PC-9 (cell line): ENCODE measurements around the gene PROCR. TPM values are rescaled to one million over a fixed set of nuclear protein-coding genes. Genes with fewer than 3 reads are reported as not detected.

Experiments used
- BruUV-seq: library from RNA; stranded (reverse); fragments of 400-500 nt; replicated peaks from 2 replicates; lab custom pipeline; 2021; lab: Mats Ljungman, UMichigan
- CTCF ChIA-PET: fragments of 300-600 bp; sonication (Branson Sonifier 250); formaldehyde crosslinking; loops from one replicate; lab custom pipeline; 2022; ENCODE audit warnings: antibody characterized with exemption; lab: Charles Lee
- POLR2A ChIA-PET: fragments of 300-600 bp; sonication (Branson Sonifier 250); formaldehyde crosslinking; loops from one replicate; lab custom pipeline; 2022; ENCODE audit warnings: antibody characterized with exemption; ENCODE audit not compliant: unreplicated experiment; lab: Charles Lee
- DNase-seq, 2 experiments: peaks; one replicate each; pipeline versions ENCODE4 v3.0.0 to v3.0.0-alpha.2; 2015 to 2022; ENCODE audit warnings: mixed read lengths in 1 of 2
- H2AFZ ChIP-seq: fragments of 200-600 bp; sonication (generic); 2 replicates; pipeline ENCODE4 v1.8.1; 2017; ENCODE audit warnings: antibody characterized with exemption
- H3F3A ChIP-seq: fragments of 200-600 bp; sonication (generic); 2 replicates; pipeline ENCODE4 v1.8.1; 2017; ENCODE audit warnings: antibody characterized with exemption, mild to moderate bottlenecking, low read depth; ENCODE audit not compliant: insufficient read depth
- H3K27ac ChIP-seq: fragments of 200-600 bp; sonication (generic); 2 replicates; pipeline ENCODE4 v1.6.1; 2016; ENCODE audit warnings: mixed run types
- H3K27me3 ChIP-seq: fragments of 200-600 bp; sonication (generic); 2 replicates; pipeline ENCODE4 v1.6.1; 2016; ENCODE audit warnings: low read depth, mixed run types; ENCODE audit not compliant: insufficient read depth
- H3K36me3 ChIP-seq: fragments of 200-600 bp; sonication (generic); 2 replicates; pipeline ENCODE4 v1.6.1; 2016; ENCODE audit warnings: low read depth, mixed run types
- H3K4me1 ChIP-seq: fragments of 200-600 bp; sonication (generic); replicated peaks from 2 replicates; pipeline ENCODE4 v1.6.1; 2016; ENCODE audit warnings: mixed run types; ENCODE audit not compliant: insufficient read depth
- H3K4me2 ChIP-seq: fragments of 200-600 bp; sonication (generic); 2 replicates; pipeline ENCODE4 v1.6.1; 2017; ENCODE audit warnings: mixed run types
- H3K4me3 ChIP-seq: fragments of 200-600 bp; sonication (generic); 2 replicates; pipeline ENCODE4 v1.6.1; 2016; ENCODE audit warnings: mixed run types
- H3K79me2 ChIP-seq: fragments of 200-600 bp; sonication (generic); 2 replicates; pipeline ENCODE4 v1.6.1; 2017; ENCODE audit warnings: low read depth, mixed run types
- H3K9me2 ChIP-seq: fragments of 200-600 bp; sonication (generic); 2 replicates; pipeline ENCODE4 v1.8.1; 2017; ENCODE audit warnings: mild to moderate bottlenecking; ENCODE audit not compliant: insufficient read depth
- H3K9me3 ChIP-seq: fragments of 200-600 bp; sonication (generic); 2 replicates; pipeline ENCODE4 v1.8.1; 2016; ENCODE audit warnings: low read depth; ENCODE audit not compliant: insufficient read depth
- H4K20me1 ChIP-seq: fragments of 200-600 bp; sonication (generic); 2 replicates; pipeline ENCODE4 v1.8.1; 2017; ENCODE audit not compliant: insufficient read depth
- EZH2 ChIP-seq: fragments of 200-600 bp; sonication (generic); IDR thresholded peaks from 2 replicates; pipeline ENCODE4 v1.8.0; 2017; ENCODE audit warnings: antibody characterized with exemption, low read depth
- intact Hi-C: fragments of 100-400 bp; cut with micrococcal nuclease; formaldehyde crosslinking; loops from one replicate; pipeline ENCODE4 v1.10.0; 2022; ENCODE audit not compliant: unreplicated experiment
- total RNA-seq: library from RNA; stranded (reverse); gene quantifications from 2 replicates; pipeline ENCODE4 v1.2.3, GENCODE V29; 2021
- TF ChIP-seq, protein P1 (sequence below): fragments of 200-600 bp; sonication (generic); conservative IDR thresholded peaks from 2 replicates; pipeline ENCODE4 v1.6.1; 2017; ENCODE audit warnings: mixed run types, antibody characterized with exemption, mild to moderate bottlenecking, moderate library complexity

The PROCR gene
- total RNA-seq, 1 experiment from 2014 or later = 7.5 TPM

DNA sequence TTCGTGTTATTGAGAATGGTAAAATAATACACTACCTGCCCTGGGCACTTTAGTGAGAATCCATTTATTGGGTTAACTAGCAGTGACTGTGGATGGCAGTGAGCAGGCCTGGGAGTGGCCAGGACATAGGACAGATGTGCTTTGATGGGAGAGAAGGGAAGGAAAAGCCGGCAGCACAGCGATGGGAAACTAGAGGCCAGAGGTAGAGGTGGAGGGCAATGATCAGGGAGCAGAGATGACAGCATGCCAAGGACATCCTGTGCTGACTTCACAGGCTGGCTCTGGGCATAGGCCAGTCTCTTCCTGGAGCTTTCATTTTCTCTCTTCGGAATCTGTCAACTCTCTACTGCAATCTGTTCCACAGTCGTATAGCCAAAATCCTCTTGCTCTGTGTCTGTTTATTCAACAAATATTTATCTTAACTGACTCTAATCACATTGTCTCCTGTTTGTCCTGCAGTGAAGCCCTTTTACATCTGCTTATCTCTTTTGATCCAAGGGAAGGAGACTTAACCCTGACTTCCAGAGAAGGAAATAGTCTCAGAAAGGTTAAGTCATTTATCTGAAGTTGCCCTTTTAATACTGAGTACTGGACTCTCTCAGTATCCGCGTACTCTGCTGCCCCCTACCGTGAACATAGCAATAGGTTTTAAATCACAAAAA, 36.2 kb downstream of the PROCR start:
- Histone ChIP-seq H3K36me3 (no peaks in the 10 kb centered on the region), H3K79me2 (no peaks in the 10 kb centered on the region), H3K4me2 (no peak overlapping the region), H3K27me3 (no peaks in the 10 kb centered on the region), H2AFZ (no peak overlapping the region), H3K4me1 (no peaks in the 10 kb centered on the region), H3K27ac (no peak overlapping the region), H3K4me3 (no peak overlapping the region), H3K9me3 (no peaks in the 10 kb centered on the region; the same call in 1 of the 2 replicates), H3F3A (peaks cover 7% of the 10 kb centered on the region; the same call in 1 of the 2 replicates), H3K9me2 (no peaks in the 10 kb centered on the region), H4K20me1 (no peaks in the 10 kb centered on the region)
- TF ChIP-seq, protein P1, sequence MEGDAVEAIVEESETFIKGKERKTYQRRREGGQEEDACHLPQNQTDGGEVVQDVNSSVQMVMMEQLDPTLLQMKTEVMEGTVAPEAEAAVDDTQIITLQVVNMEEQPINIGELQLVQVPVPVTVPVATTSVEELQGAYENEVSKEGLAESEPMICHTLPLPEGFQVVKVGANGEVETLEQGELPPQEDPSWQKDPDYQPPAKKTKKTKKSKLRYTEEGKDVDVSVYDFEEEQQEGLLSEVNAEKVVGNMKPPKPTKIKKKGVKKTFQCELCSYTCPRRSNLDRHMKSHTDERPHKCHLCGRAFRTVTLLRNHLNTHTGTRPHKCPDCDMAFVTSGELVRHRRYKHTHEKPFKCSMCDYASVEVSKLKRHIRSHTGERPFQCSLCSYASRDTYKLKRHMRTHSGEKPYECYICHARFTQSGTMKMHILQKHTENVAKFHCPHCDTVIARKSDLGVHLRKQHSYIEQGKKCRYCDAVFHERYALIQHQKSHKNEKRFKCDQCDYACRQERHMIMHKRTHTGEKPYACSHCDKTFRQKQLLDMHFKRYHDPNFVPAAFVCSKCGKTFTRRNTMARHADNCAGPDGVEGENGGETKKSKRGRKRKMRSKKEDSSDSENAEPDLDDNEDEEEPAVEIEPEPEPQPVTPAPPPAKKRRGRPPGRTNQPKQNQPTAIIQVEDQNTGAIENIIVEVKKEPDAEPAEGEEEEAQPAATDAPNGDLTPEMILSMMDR = peak; percentile 85
- TF ChIP-seq EZH2 = no peak
- CTCF ChIA-PET = interaction anchor here (0.6 to 1.4 kb wide), 4 partner anchors 69 to 352 kb away, joined by 3 to 7 read pairs (median 4); no protein-coding TSS in a partner anchor
- intact Hi-C loops = loop anchor here (1.0 kb wide), 4 partner anchors 63 to 374 kb away; no protein-coding TSS in a partner anchor
- no TSS peak for BruUV-seq
- POLR2A ChIA-PET = interaction anchor here (0.6 kb wide), 1 partner anchor 113 kb away, joined by 4 read pairs; no protein-coding TSS in a partner anchor
- peak; percentile 56 to 73 for DNase-seq

DNA sequence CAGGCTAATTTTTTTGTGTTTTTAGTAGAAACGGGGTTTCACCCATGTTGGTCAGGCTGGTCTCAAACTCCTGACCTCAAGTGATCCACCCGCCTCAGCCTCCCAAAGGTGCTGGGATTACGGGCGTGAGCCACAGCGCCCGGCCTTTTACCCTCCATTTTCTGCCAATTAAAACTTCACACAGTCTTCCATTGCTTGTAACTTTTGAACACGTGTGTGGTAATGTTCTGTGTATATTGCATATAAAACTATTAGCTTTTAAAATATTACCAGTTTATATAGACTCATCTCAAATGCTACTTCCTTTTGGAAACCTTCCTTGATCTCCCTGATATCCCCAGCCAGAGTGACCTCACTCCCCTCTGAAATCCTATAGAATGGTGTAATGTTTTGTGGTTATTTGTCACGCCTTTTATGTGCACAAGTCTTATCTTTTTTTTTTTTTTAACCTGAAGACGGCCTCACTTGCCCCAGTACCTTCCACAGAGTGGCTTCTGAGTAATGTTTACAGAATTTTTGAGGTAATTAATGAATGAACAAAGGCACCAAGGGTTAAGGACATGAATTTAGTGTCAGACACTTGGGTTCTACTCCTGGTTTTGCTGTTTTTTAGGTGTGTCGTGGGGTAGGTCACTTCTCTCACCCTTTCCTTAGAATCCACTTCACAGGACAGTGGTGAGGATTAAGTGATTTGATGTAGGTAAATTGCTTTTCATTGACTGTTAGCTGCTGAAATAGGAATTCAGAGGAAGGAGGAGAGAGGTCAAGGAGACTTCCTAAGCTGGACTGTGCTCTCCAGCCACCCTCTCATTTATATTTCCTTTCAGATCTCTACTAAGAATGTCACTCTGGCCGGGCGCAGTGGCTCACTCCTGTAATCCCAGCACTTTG, 43.4 kb downstream of the PROCR start:
- H3K4me2 ChIP-seq = peak overlapping the region; percentile 48
- H3K9me3 ChIP-seq = no peaks in the 10 kb centered on the region; the same call in 1 of the 2 replicates
- no peak for TF ChIP-seq EZH2
- TF ChIP-seq, protein P1 = no peak
- H3K27ac ChIP-seq = peak overlapping the region; percentile 94
- H3K9me2 ChIP-seq = 0 out of 2 replicates have a peak, but pooled peaks cover 5% of the 10 kb centered on the region
- no peaks in the 10 kb centered on the region for H3K79me2 ChIP-seq
- no peaks in the 10 kb centered on the region for H3K27me3 ChIP-seq
- peaks cover 28% of the 10 kb centered on the region for H3K4me1 ChIP-seq
- H3K36me3 ChIP-seq = no peaks in the 10 kb centered on the region
- H2AFZ ChIP-seq = peak overlapping the region; percentile 58; the same call in 1 of the 2 replicates
- peaks cover 19% of the 10 kb centered on the region for H3F3A ChIP-seq
- ChIA-PET CTCF (interaction anchor here (0.5 to 1.5 kb wide), 4 partner anchors 9 to 71 kb away, joined by 3 to 4 read pairs (median 4); partner anchors contain the start of gene EDEM2), POLR2A (interaction anchor here (0.6 to 0.7 kb wide), 4 partner anchors 69 to 461 kb away, joined by 3 to 7 read pairs (median 6); partner anchors contain the start of gene CEP250)
- H3K4me3 ChIP-seq = no peak overlapping the region
- BruUV-seq = TSS peak; percentile 36
- DNase-seq = peak; percentile 52 to 98
- H4K20me1 ChIP-seq = no peaks in the 10 kb centered on the region
- intact Hi-C loops = loop anchor here (1.0 kb wide), 1 partner anchor 48 kb away; no protein-coding TSS in a partner anchor

DNA sequence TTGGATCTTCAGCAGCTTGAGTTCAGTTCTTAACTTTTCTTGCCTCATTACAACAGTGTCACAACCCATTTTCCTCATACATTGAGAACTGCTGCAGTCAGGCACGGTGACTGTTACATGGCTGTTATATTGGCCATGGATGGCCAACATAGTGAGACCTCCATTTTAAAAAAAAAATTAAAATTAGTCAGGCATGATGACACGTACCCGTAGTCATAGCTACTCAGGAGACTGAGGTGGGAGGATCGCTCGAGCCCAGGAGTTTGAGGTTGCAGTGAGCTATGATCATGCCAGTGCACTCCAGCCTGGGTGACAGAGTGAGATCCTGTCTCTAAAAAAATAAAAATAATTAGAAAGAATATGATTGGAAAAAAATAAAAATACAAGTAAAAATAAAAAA, 44.7 kb downstream of the PROCR start:
- CTCF ChIA-PET = no interaction called here

More for the DNA sequence above, 44.7 kb downstream of the PROCR start:
- H3K36me3 ChIP-seq = no peaks in the 10 kb centered on the region
- H3K9me2 ChIP-seq = 0 out of 2 replicates have a peak, but pooled peaks cover 5% of the 10 kb centered on the region
- no peaks in the 10 kb centered on the region; the same call in 1 of the 2 replicates for H3K9me3 ChIP-seq
- DNase-seq = no peak
- POLR2A ChIA-PET = no interaction called here
- no peak overlapping the region for H3K4me2 ChIP-seq
- H3K79me2 ChIP-seq = no peaks in the 10 kb centered on the region
- no peak overlapping the region for H2AFZ ChIP-seq
- H4K20me1 ChIP-seq = no peaks in the 10 kb centered on the region
- no TSS peak for BruUV-seq
- peaks cover 19% of the 10 kb centered on the region for H3F3A ChIP-seq
- intact Hi-C loops = no loop called here
- H3K4me3 ChIP-seq = no peak overlapping the region
- TF ChIP-seq EZH2 = no peak
- TF ChIP-seq, protein P1 = no peak
- H3K27ac ChIP-seq = peak overlapping the region; percentile 94; the same call in 1 of the 2 replicates
- no peaks in the 10 kb centered on the region for H3K27me3 ChIP-seq
- peaks cover 28% of the 10 kb centered on the region for H3K4me1 ChIP-seq
